GM21825 (cell line): ENCODE results near the gene YY2.
"Not testable (repeated sequence)": the region's sequence is repeated elsewhere in the genome, so short reads cannot be mapped to it uniquely, and the experiment has no call there.

ENCODE experiments used
- ATAC-seq: cut with Tn5 transposase; IDR thresholded peaks from one replicate; pipeline ENCODE4 v1.9.1; 2021; ENCODE audit warnings: mild to moderate bottlenecking, moderate library complexity; ENCODE audit not compliant: unreplicated experiment

YY2 gene

GRCh38 chrX:21873063-21873775 is 17.4 kb downstream of the YY2 start:
- no peak for ATAC-seq

- not testable (repeated sequence) for ATAC-seq
Observed at GRCh38 chrX:21874182-21874581, 18.4 kb downstream of the YY2 start.

- ATAC-seq: no peak
Observed at GRCh38 chrX:21875013-21875412, 19.2 kb downstream of the YY2 start.

- ATAC-seq: no peak
Observed at GRCh38 chrX:21881881-21882574, 26.2 kb downstream of the YY2 start.

GRCh38 chrX:21883258-21883657 is 27.5 kb downstream of the YY2 start:
- no peak for ATAC-seq

- no peak for ATAC-seq
Observed at GRCh38 chrX:21885568-21885967, 29.8 kb downstream of the YY2 start.

GRCh38 chrX:21905313-21905712 is 49.5 kb downstream of the YY2 start:
- no peak for ATAC-seq

- no peak for ATAC-seq
Observed at GRCh38 chrX:21905953-21906352, 50.2 kb downstream of the YY2 start.

GRCh38 chrX:21907260-21907659 is 51.5 kb downstream of the YY2 start:
- ATAC-seq: no peak
